ENCODE measurements around the gene LEAP2. TPM values are rescaled to one million over a fixed set of nuclear protein-coding genes. Genes with fewer than 3 reads are reported as not detected.
A peak's percentile ranks its signal among the peaks of the same experiment; 100 is the strongest.

LEAP2 gene
- polyA plus RNA-seq, 1 experiment, result 0.31 TPM

- Histone ChIP-seq H3K4me3 (ENCODE audit: low read depth, low read length) (no peak overlapping the region), H3K27me3 (ENCODE audit: control insufficient read depth, insufficient read depth, low read length) (no peaks in the 10 kb centered on the region), H3K36me3 (ENCODE audit: control insufficient read depth, insufficient read depth, low read length) (peaks cover 9% of the 10 kb centered on the region)
- ChIA-PET CTCF (interaction anchor here (1.0 to 9.4 kb wide), 2 partner anchors 8 to 59 kb away, joined by 3 to 111 read pairs; no protein-coding TSS in a partner anchor), POLR2A (no interaction called here)
- no peak for TF ChIP-seq CTCF (IDR thresholded peaks at IDR 0.05; ENCODE audit: insufficient read depth, low read depth, low read length)
- DNase-seq (ENCODE audit: low read depth), result no peak
Measured at GRCh38 chr5:132826424-132827082, 46.9 kb upstream of the LEAP2 start.

- POLR2A ChIA-PET, result interaction anchor here (0.6 kb wide), 1 partner anchor 48 kb away, joined by 4 read pairs; no protein-coding TSS in a partner anchor
- CTCF ChIA-PET, result interaction anchor here (0.6 to 9.4 kb wide), 12 partner anchors 8 to 441 kb away, joined by 3 to 111 read pairs (median 10); partner anchors contain the start of genes GDF9 and UQCRQ
- DNase-seq (ENCODE audit: low read depth), result no peak
- no peaks in the 10 kb centered on the region for H3K27me3 ChIP-seq (ENCODE audit: control insufficient read depth, insufficient read depth, low read length)
- peaks cover 9% of the 10 kb centered on the region for H3K36me3 ChIP-seq (ENCODE audit: control insufficient read depth, insufficient read depth, low read length)
- no peak overlapping the region for H3K4me3 ChIP-seq (ENCODE audit: low read depth, low read length)
- TF ChIP-seq CTCF (IDR thresholded peaks at IDR 0.05; ENCODE audit: insufficient read depth, low read depth, low read length), result no peak
Measured at GRCh38 chr5:132827943-132828673, 45.4 kb upstream of the LEAP2 start.

GRCh38 chr5:132828846-132829494 lies 44.5 kb upstream of the LEAP2 start:
- Histone ChIP-seq H3K36me3 (ENCODE audit: control insufficient read depth, insufficient read depth, low read length) (peaks cover 6% of the 10 kb centered on the region), H3K27me3 (ENCODE audit: control insufficient read depth, insufficient read depth, low read length) (no peaks in the 10 kb centered on the region), H3K4me3 (ENCODE audit: low read depth, low read length) (peak overlapping the region; percentile 58)
- CTCF ChIA-PET, result interaction anchor here (0.6 to 9.4 kb wide), 19 partner anchors 9 to 442 kb away, joined by 3 to 111 read pairs (median 5); partner anchors contain the start of genes GDF9 and UQCRQ
- POLR2A ChIA-PET, result no interaction called here
- TF ChIP-seq CTCF (IDR thresholded peaks at IDR 0.05; ENCODE audit: insufficient read depth, low read depth, low read length), result no peak
- no peak for DNase-seq (ENCODE audit: low read depth)

GRCh38 chr5:132829742-132830435 lies 43.6 kb upstream of the LEAP2 start:
- Histone ChIP-seq H3K27me3 (ENCODE audit: control insufficient read depth, insufficient read depth, low read length) (no peaks in the 10 kb centered on the region), H3K4me3 (ENCODE audit: low read depth, low read length) (peak overlapping the region; percentile 58), H3K36me3 (ENCODE audit: control insufficient read depth, insufficient read depth, low read length) (peaks cover 3% of the 10 kb centered on the region)
- CTCF ChIA-PET, result interaction anchor here (0.6 to 9.4 kb wide), 21 partner anchors 9 to 461 kb away, joined by 3 to 111 read pairs (median 5); partner anchors contain the start of genes GDF9 and UQCRQ
- peak; percentile 97 for TF ChIP-seq CTCF (IDR thresholded peaks at IDR 0.05; ENCODE audit: insufficient read depth, low read depth, low read length)
- POLR2A ChIA-PET, result no interaction called here
- DNase-seq (ENCODE audit: low read depth), result no peak

All from BJ (cell line).